Measurements from ENCODE around the gene PALM3.

PALM3 gene

DNA sequence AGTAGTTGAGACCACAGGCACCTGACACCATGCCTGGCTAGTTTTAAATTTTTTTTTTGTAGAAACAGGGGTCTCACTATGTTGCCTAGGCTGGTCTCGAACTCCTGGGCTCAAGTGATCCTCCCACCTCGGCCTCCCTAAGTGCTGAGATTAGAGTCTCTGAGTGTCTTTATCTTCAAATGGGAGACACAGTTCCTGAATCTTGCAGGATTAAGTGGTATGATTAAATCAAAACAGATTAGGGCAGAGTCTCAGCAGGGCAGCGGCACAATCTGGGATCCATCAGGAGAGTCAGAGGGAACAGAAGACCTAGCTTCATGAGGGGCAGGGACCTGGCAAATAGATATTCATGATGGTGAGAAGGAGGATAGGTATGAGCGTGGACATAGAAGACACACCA, 33.0 kb downstream of the PALM3 start:
- TF ChIP-seq SIN3A (IDR thresholded peaks at IDR 0.05; ENCODE audit: borderline replicate concordance, insufficient read depth, low read length) = no peak
- no peak for TF ChIP-seq POLR2AphosphoS5 (IDR thresholded peaks at IDR 0.05; ENCODE audit: low read depth, low read length)
- TF ChIP-seq, protein P1, sequence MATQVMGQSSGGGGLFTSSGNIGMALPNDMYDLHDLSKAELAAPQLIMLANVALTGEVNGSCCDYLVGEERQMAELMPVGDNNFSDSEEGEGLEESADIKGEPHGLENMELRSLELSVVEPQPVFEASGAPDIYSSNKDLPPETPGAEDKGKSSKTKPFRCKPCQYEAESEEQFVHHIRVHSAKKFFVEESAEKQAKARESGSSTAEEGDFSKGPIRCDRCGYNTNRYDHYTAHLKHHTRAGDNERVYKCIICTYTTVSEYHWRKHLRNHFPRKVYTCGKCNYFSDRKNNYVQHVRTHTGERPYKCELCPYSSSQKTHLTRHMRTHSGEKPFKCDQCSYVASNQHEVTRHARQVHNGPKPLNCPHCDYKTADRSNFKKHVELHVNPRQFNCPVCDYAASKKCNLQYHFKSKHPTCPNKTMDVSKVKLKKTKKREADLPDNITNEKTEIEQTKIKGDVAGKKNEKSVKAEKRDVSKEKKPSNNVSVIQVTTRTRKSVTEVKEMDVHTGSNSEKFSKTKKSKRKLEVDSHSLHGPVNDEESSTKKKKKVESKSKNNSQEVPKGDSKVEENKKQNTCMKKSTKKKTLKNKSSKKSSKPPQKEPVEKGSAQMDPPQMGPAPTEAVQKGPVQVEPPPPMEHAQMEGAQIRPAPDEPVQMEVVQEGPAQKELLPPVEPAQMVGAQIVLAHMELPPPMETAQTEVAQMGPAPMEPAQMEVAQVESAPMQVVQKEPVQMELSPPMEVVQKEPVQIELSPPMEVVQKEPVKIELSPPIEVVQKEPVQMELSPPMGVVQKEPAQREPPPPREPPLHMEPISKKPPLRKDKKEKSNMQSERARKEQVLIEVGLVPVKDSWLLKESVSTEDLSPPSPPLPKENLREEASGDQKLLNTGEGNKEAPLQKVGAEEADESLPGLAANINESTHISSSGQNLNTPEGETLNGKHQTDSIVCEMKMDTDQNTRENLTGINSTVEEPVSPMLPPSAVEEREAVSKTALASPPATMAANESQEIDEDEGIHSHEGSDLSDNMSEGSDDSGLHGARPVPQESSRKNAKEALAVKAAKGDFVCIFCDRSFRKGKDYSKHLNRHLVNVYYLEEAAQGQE (IDR thresholded peaks at IDR 0.05; ENCODE audit: insufficient read depth in 1 of 2, low read depth in 2 of 2, low read length in 2 of 2) = no peak
- no peak for TF ChIP-seq TAF1 (IDR thresholded peaks at IDR 0.05; ENCODE audit: borderline replicate concordance, insufficient read depth, low read length)
- no peak for TF ChIP-seq FOXP2 (optimal IDR thresholded peaks at IDR 0.05; ENCODE audit: borderline replicate concordance, extremely low read depth, extremely low read length, insufficient read depth)

DNA sequence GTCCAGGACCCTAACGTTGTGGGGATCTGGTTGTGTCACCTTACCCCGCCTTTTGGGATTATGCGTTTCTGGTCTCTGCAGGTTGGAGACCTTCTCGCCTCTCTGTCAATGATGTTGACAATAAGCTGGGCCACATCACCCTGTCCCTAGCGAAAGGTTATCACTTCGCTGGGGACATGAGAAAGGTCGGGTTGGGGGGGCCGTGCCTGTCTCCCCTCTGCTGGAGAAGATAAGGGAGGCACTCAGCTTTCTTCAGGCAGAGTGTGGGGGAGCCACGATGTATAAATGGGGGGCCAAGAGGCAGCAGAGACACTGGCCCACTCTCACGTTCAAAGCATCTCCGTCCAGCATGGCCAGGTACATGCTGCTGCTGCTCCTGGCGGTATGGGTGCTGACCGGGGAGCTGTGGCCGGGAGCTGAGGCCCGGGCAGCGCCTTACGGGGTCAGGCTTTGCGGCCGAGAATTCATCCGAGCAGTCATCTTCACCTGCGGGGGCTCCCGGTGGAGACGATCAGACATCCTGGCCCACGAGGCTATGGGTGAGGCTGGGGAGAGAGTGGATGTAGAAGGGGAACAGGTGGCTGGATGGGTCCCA, 33.9 kb downstream of the PALM3 start, which contains the start of gene RLN3:
Gene RLN3, plus strand, starts transcription at position 293 of the 595 bp plus-strand sequence. Its CDS starts 57 bp downstream, at position 350.
- TF ChIP-seq, protein P1 (IDR thresholded peaks at IDR 0.05; ENCODE audit: insufficient read depth in 1 of 2, low read depth in 2 of 2, low read length in 2 of 2) = no peak
- TF ChIP-seq SIN3A (IDR thresholded peaks at IDR 0.05; ENCODE audit: borderline replicate concordance, insufficient read depth, low read length) (no peak), FOXP2 (optimal IDR thresholded peaks at IDR 0.05; ENCODE audit: borderline replicate concordance, extremely low read depth, extremely low read length, insufficient read depth) (no peak), POLR2AphosphoS5 (IDR thresholded peaks at IDR 0.05; ENCODE audit: low read depth, low read length) (no peak)

DNA sequence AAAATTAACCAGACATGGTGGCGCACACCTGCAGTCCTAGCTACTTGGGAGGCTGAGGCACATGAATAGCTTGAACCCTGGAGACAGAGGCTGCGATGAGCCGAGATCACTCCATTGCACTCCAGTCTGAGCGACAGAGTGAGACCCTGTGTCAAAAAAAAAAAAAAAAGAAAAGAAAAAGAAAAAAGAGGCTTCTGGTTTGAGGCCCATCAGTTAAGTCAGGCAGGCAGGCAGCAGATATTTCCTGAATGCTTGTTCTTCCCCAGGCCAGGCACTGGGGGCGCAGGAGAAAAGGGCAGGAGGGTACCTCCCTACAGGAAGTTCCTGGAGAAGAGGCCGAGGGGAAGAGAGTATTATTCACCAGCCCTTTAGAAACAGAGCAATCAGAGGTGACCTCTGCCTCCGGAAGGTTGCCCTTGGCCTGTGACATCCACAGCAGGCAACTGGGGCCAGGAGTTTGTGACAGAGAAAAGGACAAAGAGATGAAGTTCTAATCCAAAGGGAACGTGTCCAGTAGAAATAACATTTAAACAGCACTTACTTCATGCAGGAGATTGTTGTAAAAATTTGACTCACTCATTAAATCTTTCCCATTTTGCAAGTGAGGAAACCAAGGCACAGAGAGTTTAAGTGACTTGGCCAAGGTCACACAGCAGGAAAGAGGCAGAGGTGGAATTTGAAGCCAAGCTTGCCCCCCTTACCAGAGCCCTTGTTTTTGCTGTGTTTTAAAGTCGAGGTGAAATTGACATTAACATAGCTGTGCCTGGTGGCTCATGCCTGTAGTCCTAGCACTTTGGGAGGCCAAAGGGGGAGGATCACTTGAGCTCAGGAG, 38.3 kb downstream of the PALM3 start:
- TF ChIP-seq TAF1 (IDR thresholded peaks at IDR 0.05; ENCODE audit: borderline replicate concordance, insufficient read depth, low read length) = no peak
- no peak for TF ChIP-seq FOXP2 (optimal IDR thresholded peaks at IDR 0.05; ENCODE audit: borderline replicate concordance, extremely low read depth, extremely low read length, insufficient read depth)

DNA sequence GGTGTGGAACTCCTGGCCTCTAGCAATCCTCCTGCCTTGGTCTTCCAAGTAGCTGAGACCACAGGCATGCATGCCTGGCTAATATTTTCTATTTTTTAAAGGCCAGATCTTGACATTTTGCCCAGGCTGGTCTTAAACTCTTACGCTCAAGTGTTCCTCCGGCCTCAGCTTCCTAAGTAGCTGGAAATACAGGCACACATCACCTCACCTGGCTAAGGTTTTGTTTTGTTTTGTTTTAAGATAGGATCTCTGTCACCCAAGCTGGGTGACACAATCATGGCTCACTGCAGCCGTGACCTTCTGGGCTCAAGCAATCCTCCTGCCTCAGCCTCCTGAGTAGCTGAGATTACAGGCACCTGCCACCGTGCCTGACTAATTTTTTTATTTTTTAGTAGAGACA, 39.4 kb downstream of the PALM3 start:
- TF ChIP-seq, protein P1 (IDR thresholded peaks at IDR 0.05; ENCODE audit: insufficient read depth in 1 of 2, low read depth in 2 of 2, low read length in 2 of 2) = no peak
- no peak for TF ChIP-seq TAF1 (IDR thresholded peaks at IDR 0.05; ENCODE audit: borderline replicate concordance, insufficient read depth, low read length)
- no peak for TF ChIP-seq POLR2AphosphoS5 (IDR thresholded peaks at IDR 0.05; ENCODE audit: low read depth, low read length)
- no peak for TF ChIP-seq FOXP2 (optimal IDR thresholded peaks at IDR 0.05; ENCODE audit: borderline replicate concordance, extremely low read depth, extremely low read length, insufficient read depth)
- TF ChIP-seq SIN3A (IDR thresholded peaks at IDR 0.05; ENCODE audit: borderline replicate concordance, insufficient read depth, low read length) = no peak

DNA sequence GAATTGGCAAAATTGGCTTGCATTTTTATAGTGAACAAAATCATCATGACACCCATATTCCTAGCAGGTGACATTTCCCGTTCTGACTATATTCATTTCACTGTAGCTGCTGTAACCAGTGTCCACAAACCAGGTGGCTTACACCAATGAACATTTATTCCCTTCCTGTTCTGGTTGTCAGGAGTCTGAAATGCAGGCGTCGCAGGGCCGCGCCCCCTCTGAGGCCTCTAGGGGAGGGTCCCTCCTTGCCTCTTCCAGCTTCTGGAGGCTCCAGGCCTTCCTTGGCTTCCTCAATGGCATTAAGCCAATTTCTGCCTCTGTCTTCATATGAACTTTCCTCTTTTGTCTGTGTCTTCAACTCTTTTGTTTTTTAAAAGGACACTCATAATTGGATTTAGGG, 40.4 kb downstream of the PALM3 start:
- TF ChIP-seq POLR2AphosphoS5 (IDR thresholded peaks at IDR 0.05; ENCODE audit: low read depth, low read length) (no peak), FOXP2 (optimal IDR thresholded peaks at IDR 0.05; ENCODE audit: borderline replicate concordance, extremely low read depth, extremely low read length, insufficient read depth) (no peak), TAF1 (IDR thresholded peaks at IDR 0.05; ENCODE audit: borderline replicate concordance, insufficient read depth, low read length) (no peak), SIN3A (IDR thresholded peaks at IDR 0.05; ENCODE audit: borderline replicate concordance, insufficient read depth, low read length) (no peak)
- TF ChIP-seq, protein P1 (IDR thresholded peaks at IDR 0.05; ENCODE audit: insufficient read depth in 1 of 2, low read depth in 2 of 2, low read length in 2 of 2) = no peak

All from PFSK-1 (cell line).